HG03097 (cell line): ENCODE results near the gene EYA4.

Source experiments
- ATAC-seq: cut with Tn5 transposase; IDR thresholded peaks from one replicate; pipeline ENCODE4 v1.9.1; 2021; ENCODE audit not compliant: unreplicated experiment, low FRiP score

The EYA4 gene

GRCh38 chr6:133277900-133278545 lies 36.9 kb downstream of the EYA4 start:
- no peak for ATAC-seq

- no peak for ATAC-seq
These were observed 45.6 kb downstream of the EYA4 start for GRCh38 chr6:133286765-133287164.

- no peak for ATAC-seq
These were observed 47.5 kb downstream of the EYA4 start for GRCh38 chr6:133288662-133289061.

- no peak for ATAC-seq
These were observed 48.7 kb downstream of the EYA4 start for GRCh38 chr6:133289733-133290306.

GRCh38 chr6:133290930-133291329 lies 49.8 kb downstream of the EYA4 start:
- ATAC-seq: no peak

- ATAC-seq: no peak
These were observed 50.5 kb downstream of the EYA4 start for GRCh38 chr6:133291671-133292070.

- no peak for ATAC-seq
These were observed 56.5 kb downstream of the EYA4 start for GRCh38 chr6:133297657-133298056.

- ATAC-seq: no peak
These were observed 57.2 kb downstream of the EYA4 start for GRCh38 chr6:133298335-133298734.

GRCh38 chr6:133298801-133299200 lies 57.6 kb downstream of the EYA4 start:
- no peak for ATAC-seq

GRCh38 chr6:133300896-133301295 lies 59.7 kb downstream of the EYA4 start:
- ATAC-seq: no peak

- ATAC-seq: no peak
These were observed 60.7 kb downstream of the EYA4 start for GRCh38 chr6:133301835-133302234.

- no peak for ATAC-seq
These were observed 65.8 kb downstream of the EYA4 start for GRCh38 chr6:133306931-133307330.

GRCh38 chr6:133309579-133309978 lies 68.4 kb downstream of the EYA4 start:
- no peak for ATAC-seq

- ATAC-seq: no peak
These were observed 70.8 kb downstream of the EYA4 start for GRCh38 chr6:133312006-133312405.

GRCh38 chr6:133313068-133313467 lies 71.9 kb downstream of the EYA4 start:
- no peak for ATAC-seq

GRCh38 chr6:133314947-133315346 lies 73.8 kb downstream of the EYA4 start:
- ATAC-seq: no peak

GRCh38 chr6:133315811-133316210 lies 74.7 kb downstream of the EYA4 start:
- no peak for ATAC-seq

- no peak for ATAC-seq
These were observed 76.5 kb downstream of the EYA4 start for GRCh38 chr6:133317704-133318103.

GRCh38 chr6:133326584-133326983 lies 85.4 kb downstream of the EYA4 start:
- ATAC-seq: no peak

GRCh38 chr6:133333852-133334251 lies 92.7 kb downstream of the EYA4 start:
- no peak for ATAC-seq

- no peak for ATAC-seq
These were observed 96.2 kb downstream of the EYA4 start for GRCh38 chr6:133337308-133337707.

GRCh38 chr6:133339543-133340384 lies 98.6 kb downstream of the EYA4 start:
- ATAC-seq: no peak
